K562 (cell line): ENCODE data around the gene OOSP3. TPM values are rescaled to one million over a fixed set of nuclear protein-coding genes. Genes with fewer than 3 reads are reported as not detected.

ENCODE experiments used
- polyA plus RNA-seq, 8 experiments: library from polyadenylated mRNA; depleted of rRNA in 4 of 8; stranded (reverse) in 5 of 8; unstranded in 3 of 8; fragments of >200 nt; fragmentation: Nextera tagmentation in 2 of 8; fragmentation: Illumina TruSeq in 1 of 8; extraction: Ambion mirVana in 2 of 8; extraction: Trizol in 1 of 8; gene quantifications; 2 replicates each; pipeline versions ENCODE4 v1.2.1 to v1.2.3, GENCODE V29; 2011 to 2014; ENCODE audit warnings: inconsistent platforms in 1 of 8, missing spikeins in 1 of 8
- total RNA-seq, 7 experiments: library from RNA; depleted of rRNA in 6 of 7; stranded (reverse); fragments of >200 nt in 6 of 7; fragmentation: Illumina TruSeq in 2 of 7; extraction: Trizol in 2 of 7; gene quantifications; 2 replicates each; pipeline versions ENCODE4 v1.2.1 to v1.2.3, GENCODE V29; 2011 to 2021; ENCODE audit warnings: low replicate concordance in 1 of 7
- TF ChIP-seq, protein P1 (sequence below), 2 experiments: fragments of 450-650 bp in 1 of 2; sonication (generic) in 1 of 2; formaldehyde crosslinking in 1 of 2; IDR thresholded peaks; 2 replicates each; pipeline versions ENCODE4 v1.7.1 to v1.9.0; 2016 to 2022; ENCODE audit warnings: inconsistent platforms in 1 of 2, mild to moderate bottlenecking in 1 of 2, missing genetic modification reagents in 1 of 2

OOSP3 gene
- total and polyA plus RNA-seq, 9 of the 15 experiments (the other 6 are each of a cell fraction or from before 2014, with no cell fraction given): 0.09 to 0.32 (median 0.15) TPM; not detected in 6

DNA sequence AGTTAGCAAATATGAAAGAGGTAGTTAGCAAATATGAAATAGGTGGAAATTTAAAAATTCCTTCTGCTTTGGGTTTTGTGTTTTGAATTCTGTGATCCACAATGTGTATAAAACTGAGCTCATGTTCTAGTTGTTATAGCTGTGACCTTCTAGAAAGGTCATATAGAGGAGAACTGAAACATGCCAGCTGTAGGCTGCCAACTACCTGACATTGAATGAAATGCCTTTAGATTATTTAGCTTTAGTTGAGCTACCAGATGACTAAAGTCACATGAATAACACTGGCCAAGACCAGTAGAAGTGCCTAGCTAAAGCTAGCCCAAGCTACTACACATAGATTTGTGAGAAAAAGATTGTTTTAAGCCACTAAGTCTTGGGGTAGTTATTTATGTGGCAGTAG, 6.5 kb upstream of the OOSP3 start (continued):
- TF ChIP-seq, protein P1, sequence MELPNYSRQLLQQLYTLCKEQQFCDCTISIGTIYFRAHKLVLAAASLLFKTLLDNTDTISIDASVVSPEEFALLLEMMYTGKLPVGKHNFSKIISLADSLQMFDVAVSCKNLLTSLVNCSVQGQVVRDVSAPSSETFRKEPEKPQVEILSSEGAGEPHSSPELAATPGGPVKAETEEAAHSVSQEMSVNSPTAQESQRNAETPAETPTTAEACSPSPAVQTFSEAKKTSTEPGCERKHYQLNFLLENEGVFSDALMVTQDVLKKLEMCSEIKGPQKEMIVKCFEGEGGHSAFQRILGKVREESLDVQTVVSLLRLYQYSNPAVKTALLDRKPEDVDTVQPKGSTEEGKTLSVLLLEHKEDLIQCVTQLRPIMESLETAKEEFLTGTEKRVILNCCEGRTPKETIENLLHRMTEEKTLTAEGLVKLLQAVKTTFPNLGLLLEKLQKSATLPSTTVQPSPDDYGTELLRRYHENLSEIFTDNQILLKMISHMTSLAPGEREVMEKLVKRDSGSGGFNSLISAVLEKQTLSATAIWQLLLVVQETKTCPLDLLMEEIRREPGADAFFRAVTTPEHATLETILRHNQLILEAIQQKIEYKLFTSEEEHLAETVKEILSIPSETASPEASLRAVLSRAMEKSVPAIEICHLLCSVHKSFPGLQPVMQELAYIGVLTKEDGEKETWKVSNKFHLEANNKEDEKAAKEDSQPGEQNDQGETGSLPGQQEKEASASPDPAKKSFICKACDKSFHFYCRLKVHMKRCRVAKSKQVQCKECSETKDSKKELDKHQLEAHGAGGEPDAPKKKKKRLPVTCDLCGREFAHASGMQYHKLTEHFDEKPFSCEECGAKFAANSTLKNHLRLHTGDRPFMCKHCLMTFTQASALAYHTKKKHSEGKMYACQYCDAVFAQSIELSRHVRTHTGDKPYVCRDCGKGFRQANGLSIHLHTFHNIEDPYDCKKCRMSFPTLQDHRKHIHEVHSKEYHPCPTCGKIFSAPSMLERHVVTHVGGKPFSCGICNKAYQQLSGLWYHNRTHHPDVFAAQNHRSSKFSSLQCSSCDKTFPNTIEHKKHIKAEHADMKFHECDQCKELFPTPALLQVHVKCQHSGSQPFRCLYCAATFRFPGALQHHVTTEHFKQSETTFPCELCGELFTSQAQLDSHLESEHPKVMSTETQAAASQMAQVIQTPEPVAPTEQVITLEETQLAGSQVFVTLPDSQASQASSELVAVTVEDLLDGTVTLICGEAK (IDR thresholded peaks at IDR 0.05): no peak
- TF ChIP-seq, protein P1 (CRISPR knock-in tag; IDR thresholded peaks at IDR 0.05): no peak
